HTERT RPE-1 (cell line): Measurements from ENCODE around the gene STK35.

Experiments used
- in situ Hi-C: fragments of 300-500 bp; cut with MboI; formaldehyde crosslinking; loops from 4 replicates; pipeline ENCODE4 v1.14.3; 2020; ENCODE audit warnings: low sequenced_read_pairs

STK35 gene

DNA sequence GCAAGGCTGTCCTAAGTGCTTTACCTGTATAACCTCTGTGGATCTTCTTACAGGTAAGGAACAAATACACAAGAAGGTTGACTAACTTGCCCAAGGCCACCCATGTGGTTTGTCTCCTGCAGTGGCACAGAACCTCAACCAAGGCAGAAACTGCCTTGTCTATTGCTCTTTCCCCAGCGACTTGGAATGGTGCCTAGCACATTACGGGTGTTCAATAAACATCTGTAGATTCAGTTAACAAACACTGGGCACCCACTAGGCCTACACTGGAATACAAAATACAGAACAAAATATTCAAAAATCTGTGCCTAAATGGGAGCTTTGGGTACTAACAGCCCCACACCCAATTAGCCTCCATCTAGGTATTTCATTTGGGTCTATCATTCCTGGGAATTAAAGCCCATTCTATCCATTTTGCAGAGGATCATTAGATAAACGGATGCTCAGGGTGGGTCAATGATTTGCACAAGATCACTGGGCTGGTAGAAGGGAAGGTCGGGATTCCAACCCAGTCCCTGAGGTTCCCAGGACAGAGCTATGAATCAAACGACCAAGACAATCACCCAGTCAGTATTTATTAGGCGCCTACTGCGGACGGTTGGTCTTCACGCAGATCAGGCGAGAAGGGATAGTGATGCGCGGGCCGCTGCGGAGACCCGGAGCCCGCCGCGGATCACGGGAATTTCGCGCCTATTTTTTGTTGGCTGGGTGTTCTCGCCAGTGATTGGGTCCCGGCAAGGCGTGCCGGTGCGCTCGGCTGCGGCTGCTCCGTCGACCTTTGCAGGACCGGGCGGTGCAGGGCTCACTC is at the start of gene STK35:
STK35 (plus strand) TSS at position 771 of the 808 bp plus-strand sequence. CDS start 55 bp downstream, outside the sequence.
- in situ Hi-C loops, result no loop called here

DNA sequence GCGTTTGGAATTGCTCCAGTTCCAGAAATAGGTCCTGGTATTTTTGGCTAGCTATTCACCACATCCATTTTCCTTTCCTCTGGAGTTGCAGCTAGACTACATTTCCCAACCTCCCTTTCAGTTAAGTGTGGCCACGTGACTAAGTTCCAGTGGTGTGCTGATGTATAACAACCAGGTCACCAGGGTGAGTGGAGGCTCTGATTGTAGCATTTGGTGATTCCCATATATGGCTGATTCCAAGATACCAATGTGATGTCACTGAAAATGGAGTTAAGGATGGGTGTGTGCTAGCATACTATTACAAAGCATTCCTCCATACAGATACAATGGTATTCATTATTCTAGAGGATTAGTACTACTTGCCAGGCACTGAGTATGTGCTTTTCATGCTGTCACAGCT is 49.7 kb upstream of the STK35 start:
- in situ Hi-C loops, result no loop called here

- in situ Hi-C loops, result no loop called here
Measured at GRCh38 chr20:2052741-2053140, 48.9 kb upstream of the STK35 start.

DNA sequence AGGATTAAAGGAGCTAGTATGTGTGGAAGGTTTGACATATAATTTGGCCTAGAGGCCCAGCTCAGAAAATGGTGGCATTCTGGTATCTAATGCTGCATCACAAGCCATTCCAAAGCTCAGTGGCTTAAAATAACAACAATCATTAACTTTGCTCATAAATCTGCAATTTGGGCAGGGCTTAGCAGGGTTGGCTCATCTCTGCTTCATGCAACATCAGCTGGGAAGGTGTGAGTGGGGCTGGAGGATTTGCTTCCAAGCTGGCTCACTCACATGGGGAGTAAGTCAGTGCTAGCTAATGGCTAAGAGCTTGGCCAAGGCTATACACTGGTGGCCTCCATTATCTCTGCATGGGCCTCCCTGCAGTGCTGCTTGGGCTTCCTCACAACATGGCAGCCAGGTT is 48.0 kb upstream of the STK35 start:
- in situ Hi-C loops, result no loop called here

GRCh38 chr20:2054911-2055310 is 46.7 kb upstream of the STK35 start:
- in situ Hi-C loops, result no loop called here

GRCh38 chr20:2059411-2059810 is 42.2 kb upstream of the STK35 start:
- in situ Hi-C loops, result no loop called here

DNA sequence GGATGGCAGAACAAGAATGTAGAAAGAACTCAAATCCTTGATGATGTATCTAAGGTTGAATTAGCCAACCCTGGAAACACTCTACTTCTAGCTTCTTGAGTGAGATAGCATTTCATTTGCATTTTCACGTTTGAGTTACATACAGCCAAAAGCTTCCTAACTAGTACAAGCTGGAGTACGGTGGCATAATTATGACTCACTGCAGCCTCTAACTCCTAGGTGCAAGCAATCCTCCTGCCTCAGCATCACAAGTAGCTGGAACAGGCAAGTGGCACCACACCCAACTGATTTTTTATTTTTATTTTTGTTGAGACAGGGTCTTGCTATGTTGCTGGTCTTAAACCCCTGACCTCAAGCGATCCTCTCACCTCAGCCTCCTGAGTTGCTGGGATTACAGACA is 36.5 kb upstream of the STK35 start:
- in situ Hi-C loops, result no loop called here

- in situ Hi-C loops, result no loop called here
Measured at GRCh38 chr20:2066461-2067122, 35.0 kb upstream of the STK35 start.

GRCh38 chr20:2080532-2081224 is 20.9 kb upstream of the STK35 start:
- in situ Hi-C loops, result no loop called here

DNA sequence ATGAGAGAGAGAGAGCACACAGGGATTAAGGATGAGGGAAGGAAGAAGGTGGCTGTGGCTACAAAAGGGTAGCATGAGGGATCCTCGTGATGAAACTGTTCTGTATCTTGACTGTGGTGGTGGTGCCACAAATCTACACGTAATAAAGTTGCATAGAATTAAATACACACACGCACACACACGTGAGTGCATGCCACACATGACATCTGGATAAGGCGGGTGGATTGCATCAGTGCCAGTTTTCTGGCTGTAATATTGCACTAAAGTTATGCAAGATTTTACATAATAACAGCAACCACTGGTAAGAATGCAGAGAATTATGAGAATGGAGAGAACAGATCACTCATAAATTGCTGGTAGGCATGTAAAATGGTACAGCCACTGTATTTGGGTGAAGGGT is 16.9 kb upstream of the STK35 start:
- in situ Hi-C loops, result no loop called here

- in situ Hi-C loops, result no loop called here
Measured at GRCh38 chr20:2086177-2086979, 15.2 kb upstream of the STK35 start.

- in situ Hi-C loops, result no loop called here
Measured at GRCh38 chr20:2086980-2087377, 14.6 kb upstream of the STK35 start.

DNA sequence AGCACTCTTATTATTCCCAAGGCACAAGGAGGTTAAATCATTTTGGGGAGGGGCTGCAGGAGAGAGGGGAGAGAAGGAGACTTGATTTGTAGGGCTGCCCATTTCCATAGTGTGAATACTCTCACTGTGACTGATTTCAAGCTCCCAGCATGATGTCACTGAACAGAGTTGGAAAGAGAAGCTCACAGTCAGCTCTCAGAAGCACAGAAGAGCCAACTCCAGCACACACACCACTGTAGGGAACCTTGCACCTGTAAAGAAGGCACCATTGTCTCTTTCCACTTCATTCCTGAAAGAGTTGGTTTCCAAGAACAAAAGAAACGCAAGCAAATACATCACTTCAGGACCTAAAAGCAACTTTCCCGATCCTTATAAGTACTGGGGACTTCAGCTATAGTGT is 12.7 kb upstream of the STK35 start:
- in situ Hi-C loops, result no loop called here

- in situ Hi-C loops, result no loop called here
Measured at GRCh38 chr20:2089447-2089846, 12.2 kb upstream of the STK35 start.

- in situ Hi-C loops, result no loop called here
Measured at GRCh38 chr20:2093159-2093781, 8.4 kb upstream of the STK35 start.

- in situ Hi-C loops, result no loop called here
Measured at GRCh38 chr20:2093883-2094282, 7.7 kb upstream of the STK35 start.

GRCh38 chr20:2101865-2102584 is 398 bp downstream of the STK35 start:
- in situ Hi-C loops, result no loop called here

DNA sequence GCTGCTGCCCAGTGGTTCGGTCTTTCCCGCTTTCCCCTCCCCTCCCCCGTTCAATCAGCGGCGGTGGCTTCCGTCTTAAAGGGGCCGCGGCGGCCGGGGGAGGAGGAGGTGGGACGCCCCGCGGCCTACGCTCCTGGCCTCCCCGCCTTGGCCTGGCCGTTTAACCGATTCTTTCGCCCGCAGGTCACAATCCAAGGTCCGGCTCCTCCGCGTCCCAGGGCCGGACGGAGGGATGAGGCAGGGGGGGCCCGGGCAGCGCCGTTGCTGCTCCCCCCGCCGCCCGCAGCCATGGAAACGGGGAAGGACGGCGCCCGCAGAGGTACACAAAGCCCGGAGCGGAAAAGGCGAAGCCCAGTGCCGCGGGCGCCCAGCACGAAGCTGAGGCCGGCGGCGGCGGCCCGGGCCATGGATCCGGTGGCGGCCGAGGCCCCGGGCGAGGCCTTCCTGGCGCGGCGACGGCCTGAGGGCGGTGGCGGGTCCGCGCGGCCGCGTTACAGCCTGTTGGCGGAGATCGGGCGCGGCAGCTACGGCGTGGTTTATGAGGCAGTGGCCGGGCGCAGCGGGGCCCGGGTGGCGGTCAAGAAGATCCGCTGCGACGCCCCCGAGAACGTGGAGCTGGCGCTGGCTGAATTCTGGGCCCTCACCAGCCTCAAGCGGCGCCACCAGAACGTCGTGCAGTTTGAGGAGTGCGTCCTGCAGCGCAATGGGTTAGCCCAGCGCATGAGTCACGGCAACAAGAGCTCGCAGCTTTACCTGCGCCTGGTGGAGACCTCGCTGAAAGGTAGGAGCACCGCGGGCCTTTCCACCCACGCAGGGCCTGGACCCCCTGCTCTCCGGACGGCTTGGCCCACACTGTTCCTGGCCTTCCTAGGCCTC is 1.2 kb downstream of the STK35 start:
- in situ Hi-C loops, result no loop called here
